GM12878 (cell line): ENCODE measurements around the gene FMNL2. TPM values are rescaled to one million over a fixed set of nuclear protein-coding genes. Genes with fewer than 3 reads are reported as not detected.

Experiments
- ATAC-seq: fragments of 200-7000 bp; cut with Tn5 transposase; 3 replicates; pipeline ENCODE4 v1.9.1; 2020; ENCODE audit warnings: mild to moderate bottlenecking, moderate library complexity
- BruUV-seq: library from RNA; stranded (reverse); fragments of 400-500 nt; replicated peaks from 2 replicates; lab custom pipeline; 2021; lab: Mats Ljungman, UMichigan
- CTCF ChIA-PET: fragments of 300-600 bp; sonication (Branson Sonifier 250); formaldehyde crosslinking; extraction: SDS; loops from one replicate; lab custom pipeline; 2021; ENCODE audit warnings: inconsistent platforms; lab: Yijun Ruan, JAX
- POLR2A ChIA-PET: fragments of 350-600 bp; formaldehyde crosslinking; extraction: SDS; loops from one replicate; lab custom pipeline; 2021; ENCODE audit warnings: inconsistent platforms; lab: Charles Lee
- RAD21 ChIA-PET: fragments of 300-600 bp; sonication (Branson Sonifier 250); formaldehyde crosslinking; loops from one replicate; lab custom pipeline; 2023; ENCODE audit warnings: antibody characterized with exemption; ENCODE audit not compliant: unreplicated experiment; lab: Charles Lee
- SMC1A ChIA-PET: fragments of 300-600 bp; sonication (Branson Sonifier 250); formaldehyde crosslinking; loops from one replicate; lab custom pipeline; 2023; ENCODE audit not compliant: unreplicated experiment, uncharacterized antibody; lab: Charles Lee
- DNase-seq: peaks from one replicate; pipeline ENCODE4 v3.0.0-alpha.2; 2011; ENCODE audit warnings: low read depth, low spot score
- FAIRE-seq: peaks from 3 replicates; lab custom pipeline; 2011; peaks lifted over from hg19 to GRCh38; lab: Jason Lieb, UNC
- H2AFZ ChIP-seq: 2 replicates; pipeline ENCODE4 v1.6.0; 2011; ENCODE audit warnings: low read depth, low read length, control low read depth; ENCODE audit not compliant: control insufficient read depth
- H3K27ac ChIP-seq: 2 replicates; pipeline ENCODE4 v1.5.1; 2011; ENCODE audit warnings: control low read depth; ENCODE audit not compliant: control insufficient read depth, insufficient read depth
- H3K27me3 ChIP-seq, 2 experiments: replicated peaks in 1 of 2; 2 replicates each; pipeline versions ENCODE4 v1.6.0 to v1.6.1; 2011; ENCODE audit warnings: low read length in 1 of 2; ENCODE audit not compliant: control insufficient read depth in 2 of 2, insufficient read depth in 2 of 2
- H3K36me3 ChIP-seq, 2 experiments: 2 replicates each; pipeline ENCODE4 v1.5.1; 2011; ENCODE audit warnings: low read length in 1 of 2; ENCODE audit not compliant: control insufficient read depth in 2 of 2, insufficient read depth in 2 of 2
- H3K4me1 ChIP-seq: 2 replicates; pipeline ENCODE4 v1.6.1; 2011; ENCODE audit warnings: mild to moderate bottlenecking, low read length, moderate library complexity, mixed read lengths; ENCODE audit not compliant: control insufficient read depth, insufficient read depth
- H3K4me2 ChIP-seq: 2 replicates; pipeline ENCODE4 v1.6.0; 2011; ENCODE audit warnings: control low read depth; ENCODE audit not compliant: control insufficient read depth, insufficient read depth
- H3K4me3 ChIP-seq: fragments of 200-600 bp; sonication (generic); 2 replicates; pipeline ENCODE4 v1.5.1; 2016
- H3K79me2 ChIP-seq: 2 replicates; pipeline ENCODE4 v1.6.0; 2011; ENCODE audit warnings: low read length; ENCODE audit not compliant: control insufficient read depth, insufficient read depth
- H3K9ac ChIP-seq: 2 replicates; pipeline ENCODE4 v1.8.0; 2011; ENCODE audit warnings: low read length, control low read depth, mixed read lengths; ENCODE audit not compliant: control insufficient read depth, insufficient read depth
- H3K9me3 ChIP-seq: replicated peaks from 3 replicates; pipeline ENCODE4 v1.5.1; 2011; ENCODE audit warnings: mild to moderate bottlenecking, low read length; ENCODE audit not compliant: control insufficient read depth, insufficient read depth
- H4K20me1 ChIP-seq: 2 replicates; pipeline ENCODE4 v1.6.0; 2011; ENCODE audit not compliant: control insufficient read depth, insufficient read depth
- ATF7 ChIP-seq: fragments of 450-650 bp; IDR thresholded peaks from 2 replicates; pipeline ENCODE4 v1.6.1; 2016; ENCODE audit warnings: low read depth, mild to moderate bottlenecking
- BACH1 ChIP-seq: fragments of 450-650 bp; IDR thresholded peaks from 2 replicates; pipeline ENCODE4 v1.6.1; 2017; ENCODE audit warnings: mild to moderate bottlenecking, borderline replicate concordance
- BCL11A ChIP-seq: IDR thresholded peaks from 2 replicates; pipeline ENCODE4 v1.6.1; 2011; ENCODE audit warnings: low read depth, low read length
- BHLHE40 ChIP-seq, 2 experiments: fragments of 450-650 bp in 1 of 2; IDR thresholded peaks; 2 replicates each; pipeline ENCODE4 v1.6.1; 2011 to 2017; ENCODE audit warnings: low read depth in 2 of 2, borderline replicate concordance in 1 of 2, improper control_type of control experiment in 1 of 2, low read length in 1 of 2, mild to moderate bottlenecking in 1 of 2
- EP300 ChIP-seq, 2 experiments: fragments of 150-350 bp in 1 of 2; IDR thresholded peaks; 2 replicates each; pipeline ENCODE4 v1.6.1; 2011 to 2012; ENCODE audit warnings: low read depth in 2 of 2, low read length in 2 of 2, borderline replicate concordance in 1 of 2, improper control_type of control experiment in 1 of 2, inconsistent platforms in 1 of 2; ENCODE audit not compliant: control insufficient read depth in 1 of 2
- HCFC1 ChIP-seq: fragments of 150-350 bp; IDR thresholded peaks from 2 replicates; pipeline ENCODE4 v1.6.1; 2014; ENCODE audit warnings: low read length
- IKZF2 ChIP-seq, 2 experiments: fragments of 450-650 bp; IDR thresholded peaks; 2 replicates each; pipeline ENCODE4 v1.6.1; 2017; ENCODE audit warnings: mild to moderate bottlenecking in 2 of 2, moderate library complexity in 2 of 2
- MEF2A ChIP-seq: IDR thresholded peaks from 2 replicates; pipeline ENCODE4 v1.6.1; 2011; ENCODE audit warnings: low read depth, mild to moderate bottlenecking, low read length, moderate library complexity; ENCODE audit not compliant: insufficient read depth
- MEF2B ChIP-seq: fragments of 450-650 bp; IDR thresholded peaks from 2 replicates; pipeline ENCODE4 v1.6.1; 2018; ENCODE audit warnings: mild to moderate bottlenecking, moderate library complexity; ENCODE audit not compliant: partially characterized antibody, poor library complexity, severe bottlenecking
- MTA2 ChIP-seq: fragments of 450-650 bp; IDR thresholded peaks from 2 replicates; pipeline ENCODE4 v1.6.1; 2016; ENCODE audit warnings: low read depth, mild to moderate bottlenecking, moderate library complexity
- NBN ChIP-seq: fragments of 450-650 bp; IDR thresholded peaks from 2 replicates; pipeline ENCODE4 v1.6.1; 2016
- NR2F1 ChIP-seq: fragments of 450-650 bp; conservative IDR thresholded peaks from 2 replicates; pipeline ENCODE4 v1.6.1; 2017; ENCODE audit warnings: mild to moderate bottlenecking
- RAD51 ChIP-seq: fragments of 450-650 bp; IDR thresholded peaks from 2 replicates; pipeline ENCODE4 v1.6.1; 2016; ENCODE audit warnings: moderate library complexity, mild to moderate bottlenecking, inconsistent platforms
- RELB ChIP-seq: fragments of 450-650 bp; IDR thresholded peaks from 2 replicates; pipeline ENCODE4 v1.6.1; 2017; ENCODE audit warnings: low read depth, mild to moderate bottlenecking, moderate library complexity
- SKIL ChIP-seq: fragments of 450-650 bp; IDR thresholded peaks from 2 replicates; pipeline ENCODE4 v1.6.1; 2017; ENCODE audit warnings: mild to moderate bottlenecking, low read depth, inconsistent platforms; ENCODE audit not compliant: poor library complexity, severe bottlenecking
- SUPT20H ChIP-seq: IDR thresholded peaks from 2 replicates; pipeline ENCODE4 v1.6.1; 2011; ENCODE audit warnings: low read depth, mild to moderate bottlenecking, low read length, moderate library complexity, borderline replicate concordance; ENCODE audit not compliant: control insufficient read depth
- TCF12 ChIP-seq: IDR thresholded peaks from 2 replicates; pipeline ENCODE4 v1.6.1; 2011; ENCODE audit warnings: low read depth, mild to moderate bottlenecking, low read length
- ZNF24 ChIP-seq: fragments of 450-650 bp; IDR thresholded peaks from 2 replicates; pipeline ENCODE4 v1.6.1; 2017; ENCODE audit warnings: antibody characterized with exemption, mild to moderate bottlenecking
- WGBS: methylation state at CpG from one replicate; pipeline ENCODE4 v1.1.6; 2016; ENCODE audit warnings: low lambda C conversion rate; ENCODE audit not compliant: insufficient replicate concordance, insufficient coverage; ENCODE audit errors: missing lambda C conversion rate; 5-methylcytosine and 5-hydroxymethylcytosine counted together
- in situ Hi-C: fragments of 300-500 bp; cut with MboI; formaldehyde crosslinking; loops from 9 replicates; pipeline ENCODE4 v1.14.3; 2018; ENCODE audit warnings: mixed read lengths
- intact Hi-C: fragments of 100-400 bp; cut with micrococcal nuclease; formaldehyde crosslinking; loops from one replicate; pipeline ENCODE4 v1.14.2; 2022; ENCODE audit not compliant: unreplicated experiment
- polyA plus RNA-seq, 11 experiments: library from polyadenylated mRNA; depleted of rRNA in 4 of 11; unstranded in 6 of 11; stranded (reverse) in 5 of 11; fragments of >200 nt; fragmentation: Nextera tagmentation in 4 of 11; fragmentation: Illumina TruSeq in 1 of 11; extraction: Ambion mirVana in 4 of 11; extraction: Trizol in 1 of 11; gene quantifications; 1 replicate in 1 of 11; 2 replicates in 10 of 11; pipeline versions ENCODE4 v1.2.1 to v1.2.3, GENCODE V29; 2011 to 2016; ENCODE audit warnings: inconsistent platforms in 2 of 11, missing spikeins in 2 of 11, low read depth in 1 of 11
- total RNA-seq, 4 experiments: library from RNA; depleted of rRNA in 3 of 4; stranded (reverse); fragments of >200 nt in 3 of 4; fragmentation: Illumina TruSeq in 1 of 4; extraction: Trizol in 1 of 4; gene quantifications; 2 replicates each; pipeline versions ENCODE4 v1.2.1 to v1.2.3, GENCODE V29; 2013 to 2021

FMNL2 gene
- total and polyA plus RNA-seq, 10 of the 15 experiments (the other 5 are each of a cell fraction or from before 2014, with no cell fraction given) = 0.13 to 9.9 (median 0.35) TPM

DNA sequence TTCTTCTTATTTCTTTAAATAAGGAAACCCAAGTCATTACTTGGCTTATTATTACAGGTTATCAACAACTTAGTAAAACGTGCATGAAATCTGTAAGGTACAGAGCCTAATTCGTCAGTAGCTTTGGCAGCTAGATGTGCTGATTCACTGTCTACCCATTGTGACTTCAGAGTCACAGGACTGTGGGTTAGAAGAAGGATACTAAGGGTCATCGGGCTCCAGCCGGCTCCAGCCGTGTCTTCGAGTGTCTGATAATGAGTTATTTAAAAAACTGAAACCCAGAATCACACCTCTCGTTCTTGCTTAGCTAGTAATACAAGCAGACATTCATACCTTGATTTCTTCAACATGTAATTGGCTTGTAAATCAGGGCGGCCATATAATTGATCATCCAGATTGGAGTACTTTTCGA lies 170.5 kb downstream of the FMNL2 start:
- peak; percentile 89 for ATAC-seq
- peak overlapping the region; percentile 59 for H3K4me2 ChIP-seq
- H3K36me3 ChIP-seq = no peaks in the 10 kb centered on the region
- no peak for FAIRE-seq
- peak overlapping the region; percentile 29; the same call in 1 of the 2 replicates for H3K27ac ChIP-seq
- no peaks in the 10 kb centered on the region for H4K20me1 ChIP-seq
- ChIA-PET RAD21 (interaction anchor here (1.0 to 2.8 kb wide), 10 partner anchors 9 to 169 kb away, joined by 3 to 12 read pairs (median 5); no protein-coding TSS in a partner anchor), SMC1A (interaction anchor here (0.7 to 2.8 kb wide), 12 partner anchors 9 to 477 kb away, joined by 3 to 25 read pairs (median 3); no protein-coding TSS in a partner anchor), CTCF (interaction anchor here (1.6 to 2.2 kb wide), 2 partner anchors 8 to 13 kb away, joined by 6 to 8 read pairs; no protein-coding TSS in a partner anchor), POLR2A (interaction anchor here (0.8 to 2.2 kb wide), 4 partner anchors 9 to 108 kb away, joined by 3 to 9 read pairs (median 4); no protein-coding TSS in a partner anchor)
- peak overlapping the region; percentile 24 for H2AFZ ChIP-seq
- no peaks in the 10 kb centered on the region; a peak in 1 of 4 replicates for H3K27me3 ChIP-seq
- intact Hi-C loops = loop anchor here (5.0 kb wide), 1 partner anchor 107 kb away; no protein-coding TSS in a partner anchor
- H3K9ac ChIP-seq = no peak overlapping the region; the same call in 1 of the 2 replicates
- in situ Hi-C loops = no loop called here
- H3K4me1 ChIP-seq = peaks cover 11% of the 10 kb centered on the region; the same call in 1 of the 2 replicates
- H3K9me3 ChIP-seq = no peaks in the 10 kb centered on the region
- DNase-seq = peak; percentile 35
- H3K79me2 ChIP-seq = no peaks in the 10 kb centered on the region; the same call in none of the 2 replicates
- BruUV-seq = no TSS peak
- H3K4me3 ChIP-seq = no peak overlapping the region
- 56% methylated on average over 9 of the region's 9 CpGs for WGBS
- 0 out of 2 replicates have a peak, but pooled peaks have one; percentile 32 for TF ChIP-seq ZNF24
- peak; percentile 7; the same call in 1 of the 2 replicates for TF ChIP-seq BCL11A
- TF ChIP-seq RELB = peak; percentile 32; the same call in 1 of the 2 replicates
- TF ChIP-seq TCF12 = 0 out of 2 replicates have a peak, but pooled peaks have one; percentile 10
- TF ChIP-seq EP300 (IDR thresholded peaks at IDR 0.05; ENCODE audit: borderline replicate concordance in 1 of 2, control insufficient read depth in 1 of 2, low read depth in 2 of 2, low read length in 2 of 2) = peak in 1 of 2 experiments; percentile 46; a peak in 1 of 4 replicates
- TF ChIP-seq MTA2 = peak; percentile 67
- 0 out of 2 replicates have a peak, but pooled peaks have one; percentile 25 for TF ChIP-seq NR2F1
- peak in 1 of 2 experiments; percentile 19; a peak in 1 of 4 replicates for TF ChIP-seq IKZF2 (IDR thresholded peaks at IDR 0.05)
- no peak for TF ChIP-seq SUPT20H
- peak in 1 of 2 experiments; percentile 63; a peak in 1 of 4 replicates for TF ChIP-seq BHLHE40 (IDR thresholded peaks at IDR 0.05; ENCODE audit: borderline replicate concordance in 1 of 2, low read depth in 2 of 2, low read length in 1 of 2)
- TF ChIP-seq RAD51 = no peak
- TF ChIP-seq ATF7 = peak; percentile 49; the same call in 1 of the 2 replicates
- no peak for TF ChIP-seq HCFC1
- peak; percentile 91; the same call in 1 of the 2 replicates for TF ChIP-seq BACH1
- TF ChIP-seq SKIL = peak; percentile 64
- 0 out of 2 replicates have a peak, but pooled peaks have one; percentile 33 for TF ChIP-seq NBN
- TF ChIP-seq MEF2A = no peak
- TF ChIP-seq MEF2B = peak; percentile 25
